Activated gamma-delta T cell treated with anti-CD3 and anti-CD28 coated beads, Interleukin-2, amount 50 U/mL, for 16 hours (primary cell): ENCODE results near the gene CERS6.
"Not testable (repeated sequence)": the region's sequence is repeated elsewhere in the genome, so short reads cannot be mapped to it uniquely, and the experiment has no call there.

Experiments used
- DNase-seq: peaks from one replicate; pipeline ENCODE4 v3.0.0-alpha.2; 2020; ENCODE audit warnings: low read depth

Gene CERS6

GRCh38 chr2:168468354-168468753, 12.3 kb downstream of the CERS6 start:
- DNase-seq = no peak

GRCh38 chr2:168469281-168469988, 13.4 kb downstream of the CERS6 start:
- DNase-seq = no peak

- DNase-seq = no peak
Measured at GRCh38 chr2:168470320-168471162, 14.5 kb downstream of the CERS6 start.

GRCh38 chr2:168471163-168471475, 15.0 kb downstream of the CERS6 start:
- no peak for DNase-seq

- no peak for DNase-seq
Measured at GRCh38 chr2:168475636-168476035, 19.6 kb downstream of the CERS6 start.

- DNase-seq = no peak
Measured at GRCh38 chr2:168478206-168478605, 22.1 kb downstream of the CERS6 start.

GRCh38 chr2:168480356-168480755, 24.3 kb downstream of the CERS6 start:
- DNase-seq = no peak

GRCh38 chr2:168480825-168481585, 24.9 kb downstream of the CERS6 start:
- no peak for DNase-seq

GRCh38 chr2:168482269-168482668, 26.2 kb downstream of the CERS6 start:
- no peak for DNase-seq

- DNase-seq = no peak
Measured at GRCh38 chr2:168482952-168483831, 27.1 kb downstream of the CERS6 start.

GRCh38 chr2:168486477-168486876, 30.4 kb downstream of the CERS6 start:
- DNase-seq = no peak

GRCh38 chr2:168490015-168490874, 34.2 kb downstream of the CERS6 start:
- DNase-seq = peak; percentile 24

- DNase-seq = no peak
Measured at GRCh38 chr2:168490946-168491605, 35.0 kb downstream of the CERS6 start.

GRCh38 chr2:168491728-168492127, 35.7 kb downstream of the CERS6 start:
- DNase-seq = not testable (repeated sequence)

- not testable (repeated sequence) for DNase-seq
Measured at GRCh38 chr2:168493219-168493618, 37.1 kb downstream of the CERS6 start.

GRCh38 chr2:168494190-168494711, 38.2 kb downstream of the CERS6 start:
- DNase-seq = no peak

- no peak for DNase-seq
Measured at GRCh38 chr2:168495524-168495923, 39.5 kb downstream of the CERS6 start.

GRCh38 chr2:168496906-168497305, 40.8 kb downstream of the CERS6 start:
- no peak for DNase-seq

GRCh38 chr2:168499500-168499899, 43.4 kb downstream of the CERS6 start:
- no peak for DNase-seq

- no peak for DNase-seq
Measured at GRCh38 chr2:168500516-168500915, 44.4 kb downstream of the CERS6 start.
